ENCODE measurements around the gene PPM1H. TPM values are rescaled to one million over a fixed set of nuclear protein-coding genes. Genes with fewer than 3 reads are reported as not detected.

The PPM1H gene
- total RNA-seq, 1 donor, result 0.86 TPM

- H3K4me3 ChIP-seq (ENCODE audit: low read depth, low read length), result no peak overlapping the region
- no peak for DNase-seq (ENCODE audit: low read depth)
- TF ChIP-seq CTCF (IDR thresholded peaks at IDR 0.05; ENCODE audit: insufficient read depth, low read depth, low read length), result no peak
Observed at GRCh38 chr12:62618930-62619329, 316.0 kb downstream of the PPM1H start.

- no peak overlapping the region for H3K4me3 ChIP-seq (ENCODE audit: low read depth, low read length)
- no peak for DNase-seq (ENCODE audit: low read depth)
- no peak for TF ChIP-seq CTCF (IDR thresholded peaks at IDR 0.05; ENCODE audit: insufficient read depth, low read depth, low read length)
Observed at GRCh38 chr12:62618319-62618718, 316.6 kb downstream of the PPM1H start.

GRCh38 chr12:62613081-62613480 lies 321.9 kb downstream of the PPM1H start:
- H3K4me3 ChIP-seq (ENCODE audit: low read depth, low read length), result no peak overlapping the region
- peak; percentile 60 for DNase-seq (ENCODE audit: low read depth)
- no peak for TF ChIP-seq CTCF (IDR thresholded peaks at IDR 0.05; ENCODE audit: insufficient read depth, low read depth, low read length)

- TF ChIP-seq CTCF (IDR thresholded peaks at IDR 0.05; ENCODE audit: insufficient read depth, low read depth, low read length), result no peak
- no peak for DNase-seq (ENCODE audit: low read depth)
- H3K4me3 ChIP-seq (ENCODE audit: low read depth, low read length), result no peak overlapping the region
Observed at GRCh38 chr12:62606654-62607053, 328.3 kb downstream of the PPM1H start.

GRCh38 chr12:62605981-62606380 lies 329.0 kb downstream of the PPM1H start:
- no peak overlapping the region for H3K4me3 ChIP-seq (ENCODE audit: low read depth, low read length)
- DNase-seq (ENCODE audit: low read depth), result no peak
- TF ChIP-seq CTCF (IDR thresholded peaks at IDR 0.05; ENCODE audit: insufficient read depth, low read depth, low read length), result no peak

- peak; percentile 40 for DNase-seq (ENCODE audit: low read depth)
- H3K4me3 ChIP-seq (ENCODE audit: low read depth, low read length), result peak overlapping the region; percentile 85
- TF ChIP-seq CTCF (IDR thresholded peaks at IDR 0.05; ENCODE audit: insufficient read depth, low read depth, low read length), result no peak
Observed at GRCh38 chr12:62604871-62605270, 330.1 kb downstream of the PPM1H start.

GRCh38 chr12:62604373-62604772 lies 330.6 kb downstream of the PPM1H start:
- peak overlapping the region; percentile 85 for H3K4me3 ChIP-seq (ENCODE audit: low read depth, low read length)
- DNase-seq (ENCODE audit: low read depth), result peak; percentile 8
- no peak for TF ChIP-seq CTCF (IDR thresholded peaks at IDR 0.05; ENCODE audit: insufficient read depth, low read depth, low read length)
